Neural cell (in vitro differentiated cells): ENCODE data around the gene INPP4B.

ENCODE experiments used
- CTCF ChIP-seq: fragments of 450-650 bp; IDR thresholded peaks from 2 replicates; pipeline ENCODE4 v1.5.1; 2014; ENCODE audit warnings: antibody characterized with exemption, mild to moderate bottlenecking, moderate library complexity; ENCODE audit not compliant: poor library complexity, severe bottlenecking
- EZH2 ChIP-seq: fragments of 200-600, 300-800 bp; shearing (Covaris generic), sonication (generic); IDR thresholded peaks from 2 replicates; pipeline ENCODE4 v1.6.1; 2014; ENCODE audit warnings: antibody characterized with exemption, low read length, borderline replicate concordance, mild to moderate bottlenecking; ENCODE audit not compliant: insufficient read depth, poor library complexity, severe bottlenecking
- MXI1 ChIP-seq: fragments of 450-650 bp; conservative IDR thresholded peaks from 2 replicates; pipeline ENCODE4 v1.6.1; 2014; ENCODE audit warnings: antibody characterized with exemption, mild to moderate bottlenecking; ENCODE audit not compliant: poor library complexity, severe bottlenecking
- RAD21 ChIP-seq: fragments of 450-650 bp; conservative IDR thresholded peaks from 2 replicates; pipeline ENCODE4 v1.6.1; 2014; ENCODE audit warnings: antibody characterized with exemption, mild to moderate bottlenecking, moderate library complexity
- REST ChIP-seq: IDR thresholded peaks from 2 replicates; pipeline ENCODE4 v1.6.1; 2012; ENCODE audit warnings: borderline replicate concordance
- SMC3 ChIP-seq: fragments of 450-650 bp; conservative IDR thresholded peaks from 2 replicates; pipeline ENCODE4 v1.6.1; 2014; ENCODE audit warnings: antibody characterized with exemption, mild to moderate bottlenecking, moderate library complexity; ENCODE audit not compliant: poor library complexity

- TF ChIP-seq CTCF (no peak), EZH2 (no peak), MXI1 (no peak), RAD21 (no peak), REST (no peak), SMC3 (no peak)
Observed at GRCh38 chr4:142406917-142407501, 439.1 kb downstream of the INPP4B start.
